GM11168 (cell line): ENCODE results near the gene GABPB2.
"Not testable (repeated sequence)": the region's sequence is repeated elsewhere in the genome, so short reads cannot be mapped to it uniquely, and the experiment has no call there.

ENCODE experiments used
- in situ Hi-C: fragments of 300-500 bp; cut with MboI; formaldehyde crosslinking; loops from one replicate; pipeline ENCODE4 v1.12.0; 2022; ENCODE audit warnings: low sequenced_read_pairs; ENCODE audit not compliant: unreplicated experiment

The GABPB2 gene

DNA sequence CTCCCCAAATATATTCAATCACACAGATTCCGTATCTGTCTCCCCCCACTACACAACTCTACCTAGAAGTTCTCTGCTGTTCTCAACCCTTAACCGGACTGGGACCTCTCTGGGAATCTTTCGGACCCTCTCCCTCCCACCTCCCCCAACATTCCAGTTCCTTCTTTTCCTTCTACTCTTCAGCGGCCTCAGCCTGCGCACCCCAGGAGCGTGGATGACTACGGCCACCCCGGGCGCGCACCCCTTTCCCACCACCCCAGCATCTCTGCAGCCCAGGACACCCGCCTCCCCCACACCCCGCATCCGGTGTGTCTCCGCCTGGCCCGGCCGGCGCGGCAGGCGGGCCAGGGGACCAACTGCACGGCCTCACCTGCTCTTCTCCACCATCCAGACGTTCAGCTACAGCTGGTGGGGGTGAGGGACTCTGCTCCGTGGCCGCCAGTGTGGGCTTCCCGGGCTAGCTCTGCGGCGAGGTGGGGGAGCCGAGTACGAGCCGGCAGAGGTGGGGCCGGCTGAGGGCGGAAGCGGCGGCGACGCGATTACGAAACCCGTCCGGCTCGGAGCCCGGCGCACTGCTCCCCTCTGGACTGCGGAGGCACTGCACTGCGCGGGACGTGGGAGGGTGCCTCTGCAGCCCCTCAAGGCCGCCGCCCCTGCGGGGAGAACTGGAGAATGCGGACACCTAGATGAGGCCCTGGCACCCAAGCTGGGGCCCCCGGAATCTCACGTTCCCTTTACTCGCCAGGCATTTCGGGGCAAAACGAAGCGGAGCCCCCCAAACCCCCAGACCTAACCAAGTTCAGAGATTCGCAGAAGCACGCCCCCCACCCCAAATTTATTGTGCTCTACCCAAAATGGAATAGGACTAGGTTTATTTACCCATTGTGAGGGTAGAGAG, 11.2 kb upstream of the GABPB2 start, which contains the start of gene CDC42SE1:
TSS of gene CDC42SE1 (minus strand) at position 514 of the 898 bp plus-strand sequence. CDS start 3,892 bp downstream, outside the sequence.
- in situ Hi-C loops, result no loop called here

- in situ Hi-C loops, result no loop called here
These were observed 10.4 kb upstream of the GABPB2 start, which contains the start of gene MLLT11 for GRCh38 chr1:151060007-151060656. Gene MLLT11 (plus strand): TSS chr1:151060397. CDS start chr1:151067225, 6,828 bp downstream.

DNA sequence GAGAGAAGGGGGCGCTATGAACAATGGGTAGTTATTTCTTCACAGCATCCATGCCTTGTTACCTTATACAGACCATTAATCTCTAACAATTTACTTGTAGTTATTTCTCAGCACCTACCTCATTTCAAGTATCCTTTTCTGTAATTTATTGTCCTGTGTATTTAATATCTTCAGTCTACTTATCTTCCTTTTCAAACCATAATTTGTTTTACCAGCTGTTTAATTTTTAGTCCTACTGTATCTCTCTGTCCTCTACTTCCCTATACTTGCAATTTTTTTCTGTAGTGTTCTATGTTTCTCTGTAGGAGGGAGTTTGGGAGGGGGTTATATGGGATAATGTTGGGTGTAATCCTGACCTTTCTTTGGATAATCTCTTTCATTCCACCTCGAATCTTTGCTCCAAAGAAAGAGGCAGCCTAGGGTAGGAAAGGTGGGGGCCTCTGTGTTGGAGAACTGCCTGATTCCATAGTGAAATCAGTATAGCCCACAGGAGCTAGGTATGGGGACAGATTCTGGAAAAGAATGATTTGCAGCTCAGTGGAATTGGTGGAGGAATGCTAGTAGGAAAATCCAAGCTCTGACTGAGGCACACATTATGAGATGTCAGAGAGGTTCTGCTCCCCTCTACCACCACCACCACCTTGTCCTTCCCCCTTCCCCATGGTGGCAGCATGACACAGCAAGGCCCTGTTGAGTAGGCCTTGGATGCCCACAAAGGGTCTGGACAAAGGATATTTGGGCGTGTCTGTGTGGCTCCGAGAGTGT, 9.7 kb upstream of the GABPB2 start:
- in situ Hi-C loops, result no loop called here

DNA sequence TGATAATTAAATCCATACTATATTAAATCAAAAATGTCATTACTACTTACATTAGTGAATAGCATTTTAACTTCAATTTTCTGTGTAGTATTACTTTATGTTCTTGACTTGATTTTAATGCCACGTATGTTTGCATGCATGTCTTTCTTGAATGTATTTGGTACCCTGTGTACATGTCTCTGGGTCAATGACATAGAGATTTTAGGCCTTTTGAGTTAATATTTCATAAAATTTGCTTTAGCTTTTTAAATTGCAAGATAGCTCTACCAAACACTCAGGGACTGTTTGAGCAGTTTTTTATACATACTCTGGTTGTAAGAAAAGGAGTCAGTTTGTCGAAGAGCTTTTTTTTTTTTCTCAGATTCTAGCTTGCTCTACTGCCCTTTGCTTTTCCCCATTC, 8.9 kb upstream of the GABPB2 start:
- in situ Hi-C loops, result no loop called here

- in situ Hi-C loops, result no loop called here
These were observed 7.7 kb upstream of the GABPB2 start for GRCh38 chr1:151062741-151063371.

GRCh38 chr1:151065089-151065645, 5.4 kb upstream of the GABPB2 start:
- in situ Hi-C loops, result no loop called here

GRCh38 chr1:151067185-151067584, 3.4 kb upstream of the GABPB2 start:
- in situ Hi-C loops, result no loop called here

- in situ Hi-C loops, result no loop called here
These were observed 1.5 kb upstream of the GABPB2 start for GRCh38 chr1:151069103-151069486.

GRCh38 chr1:151072224-151072623, 1.7 kb downstream of the GABPB2 start:
- in situ Hi-C loops, result no loop called here

DNA sequence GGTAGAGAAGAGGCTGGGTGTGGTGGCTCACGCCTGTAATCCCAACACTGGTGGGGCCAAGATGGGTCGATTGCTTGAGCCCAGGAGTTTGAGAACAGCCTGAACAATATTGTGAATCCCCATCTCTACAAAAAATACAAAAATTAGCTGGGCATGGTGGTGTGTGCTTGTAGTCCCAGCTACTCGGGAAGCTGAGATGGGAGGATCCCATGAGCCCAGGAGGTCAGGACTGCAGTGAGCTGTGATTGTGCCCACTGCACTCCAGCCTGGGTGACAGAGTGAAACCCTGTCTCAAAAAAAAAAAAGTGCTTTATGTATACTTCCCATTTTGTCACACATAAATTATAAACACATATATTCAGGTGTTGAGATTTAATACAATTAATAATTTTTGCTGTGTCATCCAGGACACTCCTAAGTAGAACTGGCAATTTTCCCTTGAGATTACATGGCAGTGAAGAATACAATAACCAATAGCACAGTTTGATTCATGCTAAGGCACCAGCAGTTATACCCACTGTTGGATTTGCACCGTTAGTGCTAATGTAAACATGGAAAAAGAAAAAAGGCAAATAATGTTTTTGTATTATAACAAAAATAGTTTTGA, 15.5 kb downstream of the GABPB2 start:
- in situ Hi-C loops, result no loop called here

- in situ Hi-C loops, result not testable (repeated sequence)
These were observed 26.9 kb downstream of the GABPB2 start for GRCh38 chr1:151097426-151097825.

GRCh38 chr1:151098126-151098525, 27.6 kb downstream of the GABPB2 start:
- in situ Hi-C loops, result no loop called here

DNA sequence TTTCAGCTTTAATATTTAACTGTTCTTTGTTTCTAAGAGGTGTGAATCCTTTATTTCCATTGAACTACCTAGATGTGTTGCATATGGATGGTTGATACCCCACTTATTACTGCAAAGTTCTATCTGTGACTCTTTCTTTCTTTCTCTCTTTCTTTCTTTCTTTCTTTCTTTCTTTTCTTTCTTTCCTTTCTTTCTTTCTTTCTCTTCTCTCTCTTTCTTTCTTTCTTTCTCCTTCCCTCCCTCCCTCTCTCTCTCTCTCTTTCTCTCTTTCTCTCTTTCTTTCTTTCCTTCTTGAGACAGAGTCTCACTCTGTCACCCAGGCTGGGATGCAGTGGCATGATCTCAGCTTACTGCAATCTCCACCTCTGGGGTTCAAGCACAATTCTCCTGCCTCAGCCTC, 34.1 kb downstream of the GABPB2 start:
- in situ Hi-C loops, result loop anchor here (5.0 kb wide), 1 partner anchor 53 kb away; the partner anchor contains the start of gene TNFAIP8L2

GRCh38 chr1:151106894-151107293, 36.3 kb downstream of the GABPB2 start:
- in situ Hi-C loops, result no loop called here

DNA sequence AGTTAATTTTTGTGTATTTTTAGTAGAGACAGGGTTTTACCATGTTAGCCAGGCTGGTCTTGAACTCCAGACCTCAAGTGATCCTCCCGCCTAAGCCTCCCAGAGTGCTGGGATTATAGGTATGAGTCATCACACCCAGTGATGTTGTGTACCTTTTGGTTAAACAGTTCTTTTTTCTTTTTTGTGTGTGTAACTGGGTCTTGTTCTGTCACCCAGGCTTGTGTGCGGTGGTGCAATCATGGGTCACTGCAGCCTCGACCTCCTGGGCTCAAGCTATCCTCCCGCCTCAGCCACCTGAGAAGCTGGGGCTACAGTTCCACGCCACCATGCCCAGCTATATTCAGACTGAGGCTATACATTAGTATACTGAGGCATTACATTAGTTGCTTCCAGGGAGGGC, 37.8 kb downstream of the GABPB2 start:
- in situ Hi-C loops, result no loop called here

- in situ Hi-C loops, result no loop called here
These were observed 43.3 kb downstream of the GABPB2 start for GRCh38 chr1:151113877-151114276.

- in situ Hi-C loops, result no loop called here
These were observed 54.3 kb downstream of the GABPB2 start for GRCh38 chr1:151124763-151125403.

DNA sequence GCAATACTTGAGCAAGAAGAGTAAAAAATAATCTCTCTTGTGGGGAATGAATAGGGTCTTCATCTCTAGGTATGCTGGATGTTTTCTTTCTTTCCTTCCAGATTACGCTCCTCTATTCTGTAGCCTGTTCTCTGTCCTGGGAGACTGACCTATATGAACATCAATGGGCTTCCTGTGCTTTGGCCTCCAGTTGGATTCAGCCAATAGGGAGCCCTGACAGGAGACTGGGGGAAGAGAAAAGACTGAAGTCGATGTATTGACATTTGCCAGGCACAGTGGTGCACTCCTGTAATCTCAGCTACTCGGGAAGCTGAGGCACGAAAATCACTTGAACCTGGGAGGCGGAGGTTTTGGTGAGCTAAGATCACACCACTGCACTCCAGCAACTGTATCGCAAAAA, 58.2 kb downstream of the GABPB2 start:
- in situ Hi-C loops, result no loop called here

GRCh38 chr1:151130987-151131586, 60.5 kb downstream of the GABPB2 start:
- in situ Hi-C loops, result no loop called here
